GM18867 (cell line): ENCODE measurements around the gene SPTBN4.
"Not testable (repeated sequence)": the region's sequence is repeated elsewhere in the genome, so short reads cannot be mapped to it uniquely, and the experiment has no call there.

Source experiments
- ATAC-seq: cut with Tn5 transposase; IDR thresholded peaks from one replicate; pipeline ENCODE4 v1.9.1; 2021; ENCODE audit warnings: mild to moderate bottlenecking, moderate library complexity; ENCODE audit not compliant: unreplicated experiment

Gene SPTBN4

DNA sequence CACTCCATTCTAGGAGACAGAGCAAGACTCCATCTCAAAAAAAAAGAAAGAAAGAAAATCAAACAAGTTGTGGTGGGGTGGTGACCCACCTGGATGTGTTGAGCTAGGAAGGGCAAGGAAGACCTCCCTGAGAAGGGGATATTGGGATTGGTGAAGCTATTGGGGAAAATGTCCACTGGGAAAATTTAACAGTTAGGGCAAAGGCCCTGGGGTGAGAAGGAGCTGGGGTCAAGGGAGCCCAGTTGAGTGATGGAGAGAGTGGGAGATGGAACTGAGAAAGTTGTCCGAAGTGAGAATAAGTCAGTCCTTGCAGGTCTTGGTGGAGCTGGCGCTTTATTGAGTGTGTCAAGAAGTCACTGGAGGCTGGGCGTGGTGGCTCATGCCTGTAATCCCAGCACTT lies 28.5 kb upstream of the SPTBN4 start:
- ATAC-seq, result no peak

DNA sequence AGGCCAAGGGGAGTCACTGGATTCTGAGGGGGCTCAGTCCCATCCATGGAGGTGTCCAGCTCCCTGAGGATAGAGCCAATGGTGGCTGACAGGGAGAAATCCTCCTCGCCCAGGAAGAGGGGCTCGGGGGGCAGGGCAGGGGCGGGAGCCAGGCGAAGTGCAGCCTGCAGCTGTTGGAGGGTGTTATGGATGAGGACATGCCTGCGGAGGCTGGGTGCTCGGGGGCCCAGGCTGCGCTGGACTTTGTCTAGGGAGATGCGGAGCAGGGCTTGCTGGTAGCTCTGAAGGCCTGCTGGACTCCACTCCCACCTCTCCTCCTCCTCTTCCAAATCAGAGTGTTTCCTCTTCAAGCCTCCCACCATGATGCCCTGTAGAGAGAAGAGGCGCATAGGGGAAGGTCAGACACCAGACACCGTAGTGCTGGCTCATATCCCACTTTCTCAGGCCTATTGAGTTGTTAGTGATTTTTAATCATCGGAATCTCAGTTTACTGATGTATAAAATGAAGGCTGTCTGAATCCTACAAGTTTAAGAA lies 25.0 kb upstream of the SPTBN4 start:
- no peak for ATAC-seq

DNA sequence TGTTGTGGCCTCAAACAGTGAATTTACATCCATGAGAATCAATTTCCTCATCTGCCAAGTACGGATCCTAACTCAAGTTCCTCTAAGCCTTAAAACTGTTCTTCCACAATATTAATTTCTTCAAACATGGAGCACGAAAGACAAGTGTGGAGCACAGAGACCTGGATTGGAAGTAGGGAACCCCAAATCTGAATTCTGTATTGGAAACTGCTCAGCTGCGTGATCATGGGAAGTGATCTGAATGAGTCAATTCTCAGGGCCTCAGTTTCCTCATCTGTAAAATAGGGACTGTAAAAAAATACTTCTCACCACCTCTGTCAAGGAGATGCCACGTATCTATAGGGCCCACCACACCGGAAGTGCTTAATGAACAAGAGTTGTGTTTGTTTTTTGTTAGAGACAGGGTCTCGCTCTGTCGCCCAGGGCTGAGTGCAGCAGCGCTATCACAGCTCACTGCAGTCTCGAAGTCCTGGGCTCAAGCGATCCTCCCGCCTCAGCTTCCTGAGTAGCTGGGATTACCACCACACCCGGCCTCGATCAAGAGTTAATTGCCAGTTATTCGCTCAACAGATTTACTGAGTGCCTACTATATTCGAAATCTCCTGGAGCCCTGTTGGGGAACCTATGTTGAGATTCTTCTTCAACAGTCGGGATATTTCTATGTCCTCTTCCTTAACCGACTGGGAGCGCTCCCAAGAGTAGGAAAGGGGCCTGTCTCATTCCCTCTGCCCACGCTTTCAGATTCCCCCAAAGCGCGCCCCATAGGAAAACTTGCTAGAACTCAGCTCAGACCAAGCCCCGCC lies 24.3 kb upstream of the SPTBN4 start:
- no peak for ATAC-seq

DNA sequence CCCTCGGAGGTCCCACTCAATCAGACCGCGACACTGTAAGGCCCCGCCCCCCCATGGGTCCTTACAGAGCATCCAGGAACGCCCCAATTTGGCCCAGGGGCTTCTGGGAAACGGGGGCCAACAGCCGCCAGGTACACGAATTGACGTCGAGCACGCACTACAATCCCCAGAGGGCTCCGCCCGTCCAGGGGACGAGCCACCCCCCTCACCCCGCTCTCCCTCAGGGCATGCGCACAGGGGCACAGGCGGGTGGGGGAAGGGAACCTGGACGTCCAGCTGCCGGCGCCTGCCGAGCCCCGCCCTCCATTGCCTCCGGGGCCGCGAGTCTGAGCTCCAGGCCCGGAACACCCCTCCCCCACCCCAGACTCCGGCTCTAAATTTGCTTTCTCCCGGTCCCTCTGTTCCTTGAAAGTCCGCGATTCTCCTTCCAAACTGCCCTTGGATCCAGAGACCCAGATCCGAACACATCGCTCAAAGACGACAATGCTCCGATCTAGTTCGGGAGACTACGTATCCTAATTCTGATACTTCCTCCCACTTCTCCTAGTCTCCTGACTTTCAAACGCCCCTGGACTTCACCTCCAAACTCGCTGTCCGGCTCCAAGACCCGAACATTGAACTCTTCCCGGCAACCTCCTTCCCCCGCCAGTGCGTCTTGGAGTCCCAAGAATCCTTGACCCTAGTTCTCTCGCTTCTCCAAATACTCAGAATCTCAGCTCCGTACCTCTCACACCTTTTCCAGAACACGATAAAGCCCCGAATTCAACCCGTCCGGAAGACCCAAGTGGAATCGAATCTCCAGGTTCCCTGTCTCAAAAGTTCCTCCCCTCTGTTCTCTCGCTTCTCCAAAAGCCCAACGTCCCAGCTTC lies 23.4 kb upstream of the SPTBN4 start:
- peak; percentile 67 for ATAC-seq

DNA sequence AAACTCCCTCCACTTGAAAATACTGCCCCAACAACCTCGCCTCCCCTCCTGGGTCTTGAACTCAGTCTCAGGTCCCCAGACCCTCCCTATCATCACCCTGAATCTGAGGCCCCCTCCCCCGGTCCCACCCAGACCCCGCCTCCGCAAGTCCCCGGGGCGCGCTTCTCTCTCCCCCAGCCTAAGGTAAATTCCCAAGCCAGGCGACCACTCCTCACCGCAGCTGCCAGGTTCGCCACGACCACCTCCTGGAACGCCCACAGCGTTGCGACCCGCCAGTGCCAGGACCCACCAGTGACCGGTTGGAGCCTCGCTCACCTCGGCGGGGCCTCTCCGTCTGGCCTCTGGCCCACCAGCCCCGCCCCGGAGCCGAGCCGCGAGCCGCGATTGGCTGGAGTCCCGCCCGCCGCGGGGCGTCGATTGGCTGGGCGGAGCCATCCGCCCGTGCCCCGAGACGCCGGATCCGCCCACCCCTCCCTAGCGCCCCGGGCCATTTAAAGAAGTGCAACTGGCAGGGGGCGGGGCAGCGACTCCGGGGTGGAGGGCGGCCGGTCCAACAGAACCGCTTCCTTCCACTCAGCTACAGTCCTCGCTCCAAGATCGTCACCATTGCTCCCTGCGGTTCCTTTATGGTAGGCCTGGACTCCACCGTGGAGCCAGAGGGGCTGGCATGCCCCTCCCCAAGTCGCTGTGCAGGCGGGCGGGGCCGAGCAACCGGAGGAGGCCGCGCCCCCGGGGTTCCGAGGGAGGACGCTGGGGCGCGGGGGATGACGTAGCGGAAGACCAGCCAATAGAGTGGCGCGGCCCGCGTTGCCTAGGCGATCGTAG lies 22.6 kb upstream of the SPTBN4 start, which contains the start of gene SERTAD3:
Gene SERTAD3, minus strand, starts transcription at position 336 of the 825 bp plus-strand sequence. CDS start 2,255 bp downstream, outside the sequence.
- ATAC-seq, result peak; percentile 67

DNA sequence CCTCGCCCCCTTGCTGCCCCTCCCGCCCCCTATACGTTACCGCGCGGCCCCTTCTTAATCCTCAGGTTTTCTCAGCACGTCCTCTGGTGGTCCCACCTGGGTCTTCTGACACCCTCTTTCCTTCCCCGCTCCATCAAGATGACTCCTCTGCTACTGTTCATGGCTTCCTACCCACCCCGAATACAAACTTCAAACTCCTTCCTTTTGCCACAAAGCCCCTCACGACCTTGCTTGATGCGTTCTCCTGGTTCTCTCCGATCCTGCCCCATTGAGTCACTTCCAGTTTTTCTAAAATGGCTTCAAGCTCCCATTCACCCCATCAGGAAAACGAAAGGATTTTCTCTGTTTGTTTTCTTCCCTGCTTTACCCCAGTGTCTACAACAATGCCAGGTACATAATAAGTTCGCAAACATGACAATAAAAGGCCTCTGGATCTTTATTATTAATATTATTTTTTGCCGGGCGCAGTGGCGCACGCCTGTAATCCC lies 21.9 kb upstream of the SPTBN4 start:
- ATAC-seq, result no peak

DNA sequence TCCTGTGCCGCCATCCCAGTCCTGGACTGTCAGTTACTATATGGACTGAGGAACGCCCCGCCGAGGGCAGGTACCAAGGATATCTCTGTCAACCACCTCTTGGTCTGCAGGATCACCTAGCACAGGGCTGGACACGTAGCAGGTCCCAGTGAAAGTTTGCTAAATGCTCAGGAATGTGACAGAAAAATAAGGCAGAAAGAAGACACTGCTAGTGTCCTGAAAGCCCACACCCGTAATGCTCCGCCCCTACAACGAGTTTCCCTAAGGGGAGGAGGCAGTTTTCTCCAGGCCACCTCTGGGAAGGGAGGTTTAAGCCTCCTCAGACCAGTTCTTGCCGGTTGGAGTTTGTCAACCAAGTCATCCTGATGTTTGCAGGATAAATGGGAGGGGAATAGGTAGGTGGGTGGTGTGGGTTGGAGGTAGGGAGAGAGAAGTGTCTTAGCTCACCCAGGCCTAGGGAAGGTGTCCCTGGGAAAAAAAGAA lies 21.0 kb upstream of the SPTBN4 start:
- ATAC-seq, result no peak

DNA sequence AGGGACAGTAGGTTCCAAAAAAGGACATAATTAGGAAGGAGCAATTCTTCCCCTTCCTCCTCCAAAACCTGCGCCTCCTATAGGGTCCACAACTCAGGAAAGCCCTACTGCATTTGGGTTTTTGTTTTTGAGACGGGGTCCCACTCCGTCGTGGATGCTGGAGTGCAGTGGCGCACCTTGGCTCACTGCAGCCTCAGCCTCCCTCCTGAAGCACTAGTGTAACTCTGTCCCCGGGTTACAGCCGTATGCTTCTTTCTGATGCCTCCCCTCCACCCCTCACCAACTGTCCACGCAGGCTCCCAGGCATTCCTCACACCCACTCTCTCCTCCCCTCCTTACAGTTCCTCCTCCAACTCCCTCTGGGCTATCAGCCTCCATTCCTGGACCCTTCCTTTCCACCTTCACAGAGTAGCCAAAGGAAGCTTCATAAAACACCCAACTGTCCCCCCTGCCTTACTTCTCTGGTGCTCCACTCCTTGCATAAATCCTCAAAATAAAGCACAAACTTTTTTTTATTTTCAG lies 20.5 kb upstream of the SPTBN4 start:
- no peak for ATAC-seq

DNA sequence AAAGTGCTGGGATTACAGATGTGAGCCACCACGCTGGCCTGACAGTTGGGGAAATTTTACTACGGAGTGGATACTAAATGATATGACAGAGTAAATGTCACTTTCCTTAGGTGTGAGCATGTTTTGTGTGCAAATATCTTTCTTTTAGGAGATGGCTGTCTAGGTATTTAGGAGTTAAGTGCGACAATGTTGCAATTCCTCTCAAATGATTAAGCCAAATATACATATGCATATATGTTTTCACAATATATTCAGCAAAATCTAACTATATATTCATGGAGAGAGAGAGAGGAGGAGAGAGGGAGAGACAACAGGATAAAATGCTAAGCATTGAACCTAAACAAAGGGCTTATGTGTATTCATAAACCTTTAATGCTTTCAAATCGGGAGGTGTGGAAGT lies 17.3 kb upstream of the SPTBN4 start:
- no peak for ATAC-seq

DNA sequence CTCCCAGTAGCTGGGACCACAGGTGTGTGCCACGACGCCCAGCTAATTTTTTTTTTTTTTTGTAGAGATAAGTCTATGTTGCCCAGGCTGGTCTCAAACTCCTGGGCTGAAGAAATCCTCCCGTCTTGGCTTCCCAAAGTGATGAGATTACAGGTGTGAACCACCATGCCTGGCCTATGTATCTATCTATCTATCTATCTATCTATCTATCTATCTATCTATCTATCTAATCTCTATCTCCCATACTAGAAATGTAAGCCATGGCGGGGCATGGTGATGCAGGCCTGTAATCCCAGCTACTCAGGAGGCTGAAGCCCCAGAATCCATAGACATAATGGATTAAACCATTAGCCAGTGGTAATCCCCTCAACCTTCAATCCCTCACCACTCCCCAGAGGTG lies 16.1 kb upstream of the SPTBN4 start:
- ATAC-seq, result no peak

DNA sequence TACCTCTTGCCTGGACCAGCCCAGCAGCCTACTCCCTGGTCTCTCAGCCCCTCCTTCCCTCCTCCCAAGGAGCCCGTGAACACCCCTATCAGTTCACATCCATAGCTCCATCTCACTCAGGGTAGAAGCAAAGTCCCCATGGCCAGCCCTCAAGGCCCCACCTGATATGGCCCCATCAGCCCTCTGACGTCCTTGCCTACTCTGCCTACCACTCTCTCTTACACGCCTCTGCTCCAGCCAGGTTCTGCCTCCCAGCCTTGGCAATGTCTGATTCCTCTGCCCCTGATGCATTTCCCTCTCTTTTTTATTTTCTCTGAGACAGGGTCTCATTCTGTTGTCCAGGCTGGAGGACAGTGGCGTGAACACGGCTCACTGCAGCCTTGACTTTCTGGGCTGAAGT lies 14.8 kb upstream of the SPTBN4 start:
- ATAC-seq, result no peak

DNA sequence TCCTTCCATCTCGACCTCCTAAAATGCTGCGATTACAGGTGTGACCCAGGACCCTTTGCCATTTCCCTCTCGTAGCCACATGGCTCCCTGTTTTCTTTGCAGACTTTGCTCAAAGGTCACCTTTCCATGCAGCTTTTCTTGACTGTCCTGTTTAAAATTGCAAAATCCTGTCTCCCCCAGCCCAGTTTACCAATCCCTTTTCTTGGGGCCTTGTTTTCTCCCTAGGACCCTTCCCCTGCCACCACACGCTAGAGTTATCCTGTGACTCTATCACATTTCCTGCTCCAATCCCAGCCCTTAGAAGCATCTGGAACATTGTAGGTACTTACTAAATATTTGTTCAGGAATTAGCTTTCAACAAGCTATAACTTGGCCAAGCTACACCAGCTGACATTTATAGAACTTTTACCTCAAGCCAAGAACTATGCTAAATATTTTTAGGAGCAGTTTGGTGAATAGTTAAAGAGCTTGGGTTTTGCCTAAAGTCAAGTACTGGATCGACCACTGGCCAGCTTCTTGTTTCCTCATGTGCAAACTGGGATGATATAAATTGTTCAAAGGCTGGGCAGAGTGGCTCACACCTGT lies 13.6 kb upstream of the SPTBN4 start:
- no peak for ATAC-seq

DNA sequence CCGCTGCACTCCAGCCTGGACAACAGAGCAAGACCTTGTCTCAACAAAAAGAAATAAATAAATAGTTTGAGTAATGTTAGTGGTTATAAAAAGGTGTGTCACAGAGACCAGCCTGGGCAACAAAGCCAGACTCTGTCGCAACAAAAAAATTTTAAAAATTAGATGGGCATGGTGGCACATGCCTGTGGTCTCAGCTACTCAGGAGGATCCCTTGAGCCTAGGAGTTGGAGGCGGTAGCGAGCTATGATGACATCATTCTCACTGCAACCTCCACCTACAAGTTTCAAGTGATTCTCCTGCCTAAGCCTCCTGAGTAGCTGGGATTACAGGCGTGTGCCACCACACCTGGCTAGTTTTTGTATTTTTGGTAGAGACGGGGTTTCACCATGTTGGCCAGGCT lies 12.9 kb upstream of the SPTBN4 start:
- not testable (repeated sequence) for ATAC-seq

DNA sequence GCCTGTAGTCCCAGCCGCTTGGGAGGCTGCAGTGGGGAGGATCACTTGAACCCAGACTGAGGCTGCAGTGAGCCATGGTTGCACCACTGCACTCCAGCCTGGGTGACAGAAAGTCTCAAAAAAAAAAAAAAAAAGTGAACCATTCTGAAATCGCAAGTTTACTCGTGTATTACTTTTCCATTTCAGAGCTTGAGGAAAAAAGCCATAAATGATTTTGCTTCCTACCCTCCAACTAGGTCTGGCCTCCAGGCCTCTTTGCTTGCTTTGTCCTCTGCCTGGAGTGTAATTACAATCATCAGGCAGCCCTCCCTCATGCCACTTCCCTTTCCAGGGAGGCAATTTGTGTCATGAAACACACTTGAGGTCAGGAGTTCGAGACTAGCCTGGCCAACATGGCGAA lies 9.8 kb upstream of the SPTBN4 start:
- no peak for ATAC-seq

DNA sequence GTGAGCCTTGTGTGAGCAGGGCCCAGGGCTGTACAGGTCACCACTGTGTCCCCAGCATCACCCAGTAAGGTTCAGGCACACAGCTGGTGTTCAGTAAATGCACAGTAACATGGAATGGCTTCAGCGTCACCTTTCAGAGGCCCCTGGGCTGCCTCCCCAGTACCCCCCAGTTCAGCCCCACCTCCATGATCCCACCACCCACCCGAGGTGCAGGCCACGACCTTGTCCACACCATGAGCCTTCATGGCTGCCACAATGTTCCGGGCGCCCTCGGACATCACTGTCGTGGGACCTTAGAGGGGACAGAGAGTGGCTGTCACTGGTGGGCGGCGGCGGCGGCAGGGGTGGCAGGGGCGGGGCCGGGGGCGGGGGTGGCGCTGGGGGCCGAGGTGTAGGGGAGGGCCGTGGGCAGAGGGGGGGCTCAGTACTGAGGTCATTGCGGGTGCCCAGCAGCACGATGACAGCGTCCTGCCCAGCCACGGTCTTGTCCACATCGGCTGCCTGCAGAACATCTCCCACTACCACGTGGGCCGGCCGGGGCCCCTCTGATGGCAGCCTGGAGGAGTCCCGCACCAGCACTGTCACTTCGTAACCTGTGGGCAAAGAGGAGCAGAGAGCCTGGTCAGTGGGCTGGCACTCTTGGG lies 8.7 kb upstream of the SPTBN4 start:
- no peak for ATAC-seq

DNA sequence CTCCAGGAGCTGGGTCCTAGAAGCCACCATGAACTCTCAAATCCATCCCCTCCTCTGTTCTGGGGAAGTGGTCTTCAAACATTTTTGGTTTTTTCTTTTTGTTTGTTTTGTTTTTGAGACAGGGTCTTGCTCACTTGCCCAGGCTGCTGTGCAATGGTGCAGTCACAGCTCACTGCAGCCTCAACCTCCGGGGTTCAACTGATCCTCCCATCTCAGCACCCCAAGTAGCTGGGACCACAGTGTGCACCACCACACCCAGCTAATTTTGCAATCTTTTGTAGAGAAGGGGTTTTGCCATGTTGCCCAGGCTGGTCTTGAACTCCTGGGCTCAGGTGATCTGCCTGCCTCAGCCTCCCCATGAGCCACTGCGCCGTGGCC lies 8.2 kb upstream of the SPTBN4 start:
- no peak for ATAC-seq

DNA sequence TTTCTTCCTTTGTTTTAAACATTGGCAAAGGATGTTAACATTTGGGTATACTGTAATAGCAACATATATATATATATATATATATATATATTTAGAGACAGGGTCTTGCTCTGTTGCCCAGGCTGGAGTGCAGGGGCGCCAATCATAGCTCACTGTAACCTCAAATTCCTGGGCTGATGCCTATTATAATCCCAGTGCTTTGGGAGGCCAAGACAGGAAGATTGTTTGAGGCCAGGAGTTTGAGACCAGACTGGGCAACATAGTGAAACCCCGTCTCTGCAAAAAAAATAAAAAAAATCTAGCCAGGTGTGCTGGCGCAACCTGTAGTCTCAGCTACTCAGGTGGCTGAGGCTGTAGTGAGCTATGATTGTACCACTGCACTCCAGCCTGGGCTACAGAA lies 6.6 kb upstream of the SPTBN4 start:
- ATAC-seq, result no peak

DNA sequence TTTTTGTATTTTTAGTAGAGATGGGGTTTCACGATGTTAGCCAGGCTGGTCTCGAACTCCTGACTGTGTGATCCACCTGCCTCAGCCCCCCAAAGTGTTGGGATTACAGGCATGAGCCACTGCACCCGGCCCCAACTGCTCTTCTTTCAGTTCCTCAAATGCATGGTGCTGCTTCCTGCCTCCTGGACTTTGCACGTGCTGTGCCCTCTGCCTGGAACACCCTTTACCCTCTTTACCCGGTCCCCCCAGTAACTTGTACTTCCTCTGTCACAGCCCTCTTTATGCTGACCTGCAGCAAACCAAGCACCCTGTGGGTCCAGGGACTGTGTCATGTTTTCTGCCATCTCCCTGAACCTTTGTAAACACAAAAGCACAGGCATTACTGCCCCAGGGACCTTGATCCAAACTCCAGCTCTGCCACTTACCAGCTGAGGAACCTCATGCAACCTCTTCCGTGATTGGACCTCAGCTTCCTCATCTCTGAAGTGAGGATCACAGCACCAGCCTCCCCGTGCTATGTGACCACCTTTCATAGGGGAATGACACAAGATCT lies 5.1 kb upstream of the SPTBN4 start:
- no peak for ATAC-seq

DNA sequence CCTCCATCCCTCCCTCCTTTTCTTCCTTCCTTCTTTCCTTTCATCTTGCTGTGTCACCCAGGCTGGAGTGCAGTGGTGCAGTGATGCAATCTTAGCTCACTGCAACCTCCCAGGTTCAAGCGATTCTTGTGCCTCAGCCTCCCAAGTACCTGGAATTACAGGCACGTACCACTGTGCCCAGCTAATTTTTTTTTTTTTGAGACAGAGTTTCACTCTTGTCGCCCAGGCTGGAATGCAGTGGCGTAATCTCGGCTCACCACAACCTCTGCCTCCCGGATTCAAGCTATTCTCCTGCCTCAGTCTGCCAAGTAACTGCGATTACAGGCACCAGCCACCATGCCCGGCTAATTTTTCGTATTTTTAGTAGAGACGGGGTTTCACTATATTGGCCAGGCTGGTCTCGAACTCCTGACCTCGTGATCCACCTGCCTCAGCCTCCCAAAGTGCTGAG lies 3.2 kb upstream of the SPTBN4 start:
- ATAC-seq, result not testable (repeated sequence)
